ENCODE measurements around the gene CPN2. TPM values are rescaled to one million over a fixed set of nuclear protein-coding genes. Genes with fewer than 3 reads are reported as not detected.

The CPN2 gene, protein sequence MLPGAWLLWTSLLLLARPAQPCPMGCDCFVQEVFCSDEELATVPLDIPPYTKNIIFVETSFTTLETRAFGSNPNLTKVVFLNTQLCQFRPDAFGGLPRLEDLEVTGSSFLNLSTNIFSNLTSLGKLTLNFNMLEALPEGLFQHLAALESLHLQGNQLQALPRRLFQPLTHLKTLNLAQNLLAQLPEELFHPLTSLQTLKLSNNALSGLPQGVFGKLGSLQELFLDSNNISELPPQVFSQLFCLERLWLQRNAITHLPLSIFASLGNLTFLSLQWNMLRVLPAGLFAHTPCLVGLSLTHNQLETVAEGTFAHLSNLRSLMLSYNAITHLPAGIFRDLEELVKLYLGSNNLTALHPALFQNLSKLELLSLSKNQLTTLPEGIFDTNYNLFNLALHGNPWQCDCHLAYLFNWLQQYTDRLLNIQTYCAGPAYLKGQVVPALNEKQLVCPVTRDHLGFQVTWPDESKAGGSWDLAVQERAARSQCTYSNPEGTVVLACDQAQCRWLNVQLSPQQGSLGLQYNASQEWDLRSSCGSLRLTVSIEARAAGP
- total RNA-seq (2014; rRNA removed; shearing (Covaris generic)), result not detected in 2 replicates

DNA sequence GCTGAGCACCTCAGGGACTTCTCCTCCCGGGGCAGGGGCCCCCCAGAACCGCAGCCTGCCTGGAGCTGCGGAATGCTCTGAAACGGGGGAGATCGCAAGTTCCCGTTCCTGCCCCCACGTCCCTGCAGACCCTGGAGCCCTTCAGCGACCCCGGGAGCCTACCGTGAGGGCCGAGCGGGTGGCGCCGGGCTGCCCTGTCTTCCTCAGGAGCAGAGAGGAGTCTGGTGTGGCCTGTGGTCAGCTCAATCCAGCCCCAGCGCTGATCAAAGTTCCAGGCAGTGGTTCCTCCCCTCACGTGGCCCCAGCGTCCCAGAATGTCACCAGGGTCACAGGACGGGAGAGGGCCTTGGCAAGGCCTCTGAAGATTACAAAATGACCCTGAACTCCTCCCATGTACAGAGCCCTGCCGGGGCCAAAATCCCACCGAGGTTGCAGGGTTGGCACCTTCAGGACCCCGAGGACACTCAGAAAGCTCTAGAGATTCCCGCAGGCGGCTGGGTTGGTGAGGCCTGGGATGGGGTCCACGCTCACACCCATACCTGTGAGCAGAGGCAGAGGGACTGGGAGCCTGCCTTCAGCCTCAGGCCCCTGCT, at the start of gene CPN2:
Gene CPN2 (minus strand): TSS at position 249 of the 593 bp plus-strand sequence. CDS start 8,626 bp downstream, outside the sequence.
- DNase-seq (ENCODE audit: low read depth), result no peak

GRCh38 chr3:194399874-194400411, 48.8 kb upstream of the CPN2 start:
- no peak for DNase-seq (ENCODE audit: low read depth)

DNA sequence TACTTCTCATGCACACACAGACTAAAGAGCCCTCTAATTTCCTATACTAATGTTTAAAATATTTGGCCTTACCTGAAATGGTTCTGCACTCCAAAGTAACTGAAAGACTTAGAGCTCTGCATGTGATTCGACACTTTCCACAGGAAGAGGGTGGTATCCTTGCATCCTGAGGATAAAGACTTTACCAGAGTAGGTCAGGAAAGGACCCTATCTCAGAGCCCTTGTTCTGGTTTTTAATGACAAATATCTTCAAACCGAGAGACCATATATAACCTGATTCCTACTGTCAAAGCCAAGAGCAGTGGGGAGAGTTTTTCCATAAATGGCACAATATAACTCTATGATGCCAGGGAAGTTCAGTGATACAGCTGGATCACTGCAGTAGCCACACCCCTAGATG, 48.0 kb upstream of the CPN2 start, which contains the start of gene GP5:
Gene GP5 (minus strand): TSS at position 101 of the 400 bp plus-strand sequence. CDS start 984 bp downstream, outside the sequence.
- DNase-seq (ENCODE audit: low read depth), result no peak

DNA sequence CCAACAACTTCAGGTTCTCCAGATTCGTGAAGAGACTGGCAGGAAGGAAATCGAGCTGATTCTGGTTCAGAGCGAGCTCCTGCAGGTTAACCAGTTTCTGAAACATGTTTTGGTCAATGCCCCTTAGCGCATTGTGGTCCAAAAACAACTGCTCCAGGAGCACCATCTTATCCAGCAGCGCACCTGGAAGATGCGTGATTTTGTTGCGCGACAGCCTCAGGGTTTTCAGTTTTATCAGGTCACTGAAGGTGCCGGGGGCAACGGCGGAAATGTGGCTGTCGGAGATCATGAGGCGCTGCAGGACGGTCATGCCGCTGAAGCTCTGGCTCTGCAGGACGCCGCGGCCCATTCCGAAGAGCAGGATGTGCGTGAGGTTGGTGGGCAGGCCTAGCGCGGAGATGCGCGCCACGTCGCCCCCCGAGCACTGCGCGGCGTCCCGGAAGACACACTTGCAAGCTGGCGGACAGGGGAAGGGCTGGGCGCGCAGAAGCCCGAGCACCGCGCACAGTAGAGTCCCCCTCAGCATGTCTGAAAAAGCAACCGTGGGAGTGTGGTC, 46.7 kb upstream of the CPN2 start:
- DNase-seq (ENCODE audit: low read depth), result no peak

- no peak for DNase-seq (ENCODE audit: low read depth)
These were observed 46.0 kb upstream of the CPN2 start for GRCh38 chr3:194396859-194397756.

GRCh38 chr3:194396539-194396858, 45.4 kb upstream of the CPN2 start:
- no peak for DNase-seq (ENCODE audit: low read depth)

- DNase-seq (ENCODE audit: low read depth), result no peak
These were observed 44.8 kb upstream of the CPN2 start for GRCh38 chr3:194395778-194396538.

GRCh38 chr3:194395212-194395611, 44.1 kb upstream of the CPN2 start:
- DNase-seq (ENCODE audit: low read depth), result peak; percentile 24

GRCh38 chr3:194392576-194392975, 41.4 kb upstream of the CPN2 start:
- DNase-seq (ENCODE audit: low read depth), result no peak

GRCh38 chr3:194390835-194391234, 39.7 kb upstream of the CPN2 start:
- no peak for DNase-seq (ENCODE audit: low read depth)

- DNase-seq (ENCODE audit: low read depth), result no peak
These were observed 38.1 kb upstream of the CPN2 start for GRCh38 chr3:194389269-194389668.

DNA sequence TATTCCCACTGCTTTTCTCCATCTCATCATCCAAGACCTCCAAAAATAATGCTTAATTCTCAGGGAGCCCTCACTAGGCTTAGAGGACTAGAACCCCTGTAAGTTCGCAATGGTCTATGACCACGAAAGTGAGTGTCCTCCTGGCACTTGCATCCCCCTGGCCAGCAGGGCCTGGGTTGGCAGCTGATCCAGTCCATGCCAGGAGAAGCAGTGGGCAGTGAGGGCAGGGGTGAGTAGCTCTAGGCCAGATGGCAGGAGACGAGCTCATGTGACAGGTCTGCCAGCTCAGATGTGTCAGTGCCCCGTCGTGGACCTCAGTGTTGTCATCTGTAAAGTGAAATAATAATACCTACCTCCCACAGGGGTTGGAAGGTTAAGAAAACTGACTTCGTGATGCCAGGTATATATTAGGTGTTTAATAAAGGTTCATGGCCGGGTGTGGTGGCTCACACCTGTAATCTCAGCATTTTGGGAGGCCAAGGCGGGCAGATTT, 36.8 kb upstream of the CPN2 start:
- DNase-seq (ENCODE audit: low read depth), result no peak

DNA sequence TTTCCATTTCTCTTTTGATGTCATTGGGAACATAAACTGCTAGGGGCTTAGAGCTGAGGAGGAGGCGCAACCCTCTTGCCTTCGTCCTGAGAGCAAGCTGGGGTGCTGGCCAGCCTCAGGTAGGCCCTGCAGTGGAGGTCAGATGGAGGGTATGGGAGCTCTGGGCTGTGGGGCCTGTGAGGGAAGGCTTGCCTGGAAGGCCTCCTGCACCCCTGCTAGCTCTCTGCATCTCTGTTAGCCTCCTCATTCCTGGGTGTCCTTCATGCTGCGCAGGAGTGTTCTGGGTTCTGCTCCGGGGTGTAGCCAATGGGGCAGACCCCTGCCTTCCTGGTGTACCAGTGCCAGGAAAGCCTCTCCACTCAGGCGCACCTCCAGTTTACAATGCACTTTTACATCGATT, 36.1 kb upstream of the CPN2 start:
- no peak for DNase-seq (ENCODE audit: low read depth)

DNA sequence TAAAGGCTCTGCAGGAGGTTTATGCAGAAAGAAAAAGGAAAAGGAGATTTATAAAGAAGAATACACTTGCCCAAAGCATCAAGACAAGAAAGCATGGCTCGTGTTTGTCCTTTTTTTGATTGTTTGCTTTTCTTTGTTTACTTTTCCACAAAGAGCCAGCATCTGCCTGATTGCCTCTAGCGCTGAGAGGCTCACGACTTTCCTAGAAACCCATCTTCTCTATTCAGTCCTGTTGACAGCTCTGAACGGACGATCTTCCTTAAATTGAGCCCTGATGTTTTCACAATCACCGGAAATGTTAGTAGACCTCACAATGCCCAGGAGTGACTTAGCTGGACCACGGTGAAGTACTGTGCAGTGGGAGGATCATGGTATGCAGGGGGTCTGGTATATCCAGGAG, 35.5 kb upstream of the CPN2 start:
- no peak for DNase-seq (ENCODE audit: low read depth)

DNA sequence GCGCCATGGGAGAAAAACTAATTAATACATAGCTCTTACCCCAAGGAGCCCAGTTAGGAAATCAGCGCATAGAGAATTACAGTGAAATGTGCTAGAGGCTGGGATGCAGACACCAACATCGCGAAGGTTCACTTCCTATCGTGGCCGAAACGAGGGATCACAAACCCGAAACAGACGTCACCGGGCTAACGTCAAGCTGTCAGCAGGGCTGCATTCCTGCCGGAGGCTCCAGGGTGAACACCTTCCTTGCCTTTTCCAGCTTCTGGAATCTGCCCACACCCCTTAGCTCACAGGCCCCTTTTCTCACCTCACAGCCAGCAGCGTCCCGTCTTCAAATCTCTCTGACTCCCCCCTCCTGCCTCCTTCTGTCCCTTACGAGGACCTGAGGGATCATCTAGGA, 34.9 kb upstream of the CPN2 start:
- DNase-seq (ENCODE audit: low read depth), result no peak

- DNase-seq (ENCODE audit: low read depth), result no peak
These were observed 33.5 kb upstream of the CPN2 start for GRCh38 chr3:194384569-194385001.

GRCh38 chr3:194384156-194384555, 33.0 kb upstream of the CPN2 start:
- DNase-seq (ENCODE audit: low read depth), result no peak

GRCh38 chr3:194383276-194383940, 32.3 kb upstream of the CPN2 start:
- DNase-seq (ENCODE audit: low read depth), result no peak

GRCh38 chr3:194382892-194383223, 31.7 kb upstream of the CPN2 start:
- DNase-seq (ENCODE audit: low read depth), result no peak

Measured in M059J (cell line).